Neural cell (in vitro differentiated cells): Measurements from ENCODE around the gene GRK3.
"Not testable (repeated sequence)": the region's sequence is repeated elsewhere in the genome, so short reads cannot be mapped to it uniquely, and the experiment has no call there.

Source experiments
- POLR2AphosphoS5 ChIP-seq: IDR thresholded peaks from 2 replicates; pipeline ENCODE4 v1.6.1; 2012
- RAD21 ChIP-seq: fragments of 450-650 bp; conservative IDR thresholded peaks from 2 replicates; pipeline ENCODE4 v1.6.1; 2014; ENCODE audit warnings: antibody characterized with exemption, mild to moderate bottlenecking, moderate library complexity
- TF ChIP-seq, protein P1 (sequence below): fragments of 450-650 bp; IDR thresholded peaks from 2 replicates; pipeline ENCODE4 v1.5.1; 2014; ENCODE audit warnings: antibody characterized with exemption, mild to moderate bottlenecking, moderate library complexity; ENCODE audit not compliant: poor library complexity, severe bottlenecking
- TF ChIP-seq, protein P2 (sequence below): IDR thresholded peaks from 2 replicates; pipeline ENCODE4 v1.6.1; 2012; ENCODE audit warnings: borderline replicate concordance

DNA sequence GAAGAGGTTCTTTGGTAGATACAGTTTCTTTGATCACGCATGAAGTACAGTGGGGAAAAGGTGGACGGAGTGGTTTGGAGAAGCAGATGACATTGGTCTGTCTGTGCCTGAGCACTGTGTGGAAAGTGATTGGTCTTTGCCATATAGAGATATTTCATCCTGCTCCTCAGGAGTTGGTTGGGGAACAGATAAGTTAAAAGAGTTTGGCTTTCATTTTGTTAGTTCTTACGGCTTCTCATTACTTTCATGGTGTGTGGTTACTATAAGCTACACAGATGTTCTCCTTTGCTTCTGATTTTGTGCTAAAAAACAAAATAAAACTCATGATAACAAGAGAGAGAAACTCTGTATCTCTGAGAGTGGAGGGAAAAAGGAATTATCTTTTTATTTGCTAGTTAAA lies 40.7 kb downstream of the GRK3 start:
- not testable (repeated sequence) for TF ChIP-seq RAD21, POLR2AphosphoS5
- TF ChIP-seq, protein P1, sequence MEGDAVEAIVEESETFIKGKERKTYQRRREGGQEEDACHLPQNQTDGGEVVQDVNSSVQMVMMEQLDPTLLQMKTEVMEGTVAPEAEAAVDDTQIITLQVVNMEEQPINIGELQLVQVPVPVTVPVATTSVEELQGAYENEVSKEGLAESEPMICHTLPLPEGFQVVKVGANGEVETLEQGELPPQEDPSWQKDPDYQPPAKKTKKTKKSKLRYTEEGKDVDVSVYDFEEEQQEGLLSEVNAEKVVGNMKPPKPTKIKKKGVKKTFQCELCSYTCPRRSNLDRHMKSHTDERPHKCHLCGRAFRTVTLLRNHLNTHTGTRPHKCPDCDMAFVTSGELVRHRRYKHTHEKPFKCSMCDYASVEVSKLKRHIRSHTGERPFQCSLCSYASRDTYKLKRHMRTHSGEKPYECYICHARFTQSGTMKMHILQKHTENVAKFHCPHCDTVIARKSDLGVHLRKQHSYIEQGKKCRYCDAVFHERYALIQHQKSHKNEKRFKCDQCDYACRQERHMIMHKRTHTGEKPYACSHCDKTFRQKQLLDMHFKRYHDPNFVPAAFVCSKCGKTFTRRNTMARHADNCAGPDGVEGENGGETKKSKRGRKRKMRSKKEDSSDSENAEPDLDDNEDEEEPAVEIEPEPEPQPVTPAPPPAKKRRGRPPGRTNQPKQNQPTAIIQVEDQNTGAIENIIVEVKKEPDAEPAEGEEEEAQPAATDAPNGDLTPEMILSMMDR = not testable (repeated sequence)
- TF ChIP-seq, protein P2, sequence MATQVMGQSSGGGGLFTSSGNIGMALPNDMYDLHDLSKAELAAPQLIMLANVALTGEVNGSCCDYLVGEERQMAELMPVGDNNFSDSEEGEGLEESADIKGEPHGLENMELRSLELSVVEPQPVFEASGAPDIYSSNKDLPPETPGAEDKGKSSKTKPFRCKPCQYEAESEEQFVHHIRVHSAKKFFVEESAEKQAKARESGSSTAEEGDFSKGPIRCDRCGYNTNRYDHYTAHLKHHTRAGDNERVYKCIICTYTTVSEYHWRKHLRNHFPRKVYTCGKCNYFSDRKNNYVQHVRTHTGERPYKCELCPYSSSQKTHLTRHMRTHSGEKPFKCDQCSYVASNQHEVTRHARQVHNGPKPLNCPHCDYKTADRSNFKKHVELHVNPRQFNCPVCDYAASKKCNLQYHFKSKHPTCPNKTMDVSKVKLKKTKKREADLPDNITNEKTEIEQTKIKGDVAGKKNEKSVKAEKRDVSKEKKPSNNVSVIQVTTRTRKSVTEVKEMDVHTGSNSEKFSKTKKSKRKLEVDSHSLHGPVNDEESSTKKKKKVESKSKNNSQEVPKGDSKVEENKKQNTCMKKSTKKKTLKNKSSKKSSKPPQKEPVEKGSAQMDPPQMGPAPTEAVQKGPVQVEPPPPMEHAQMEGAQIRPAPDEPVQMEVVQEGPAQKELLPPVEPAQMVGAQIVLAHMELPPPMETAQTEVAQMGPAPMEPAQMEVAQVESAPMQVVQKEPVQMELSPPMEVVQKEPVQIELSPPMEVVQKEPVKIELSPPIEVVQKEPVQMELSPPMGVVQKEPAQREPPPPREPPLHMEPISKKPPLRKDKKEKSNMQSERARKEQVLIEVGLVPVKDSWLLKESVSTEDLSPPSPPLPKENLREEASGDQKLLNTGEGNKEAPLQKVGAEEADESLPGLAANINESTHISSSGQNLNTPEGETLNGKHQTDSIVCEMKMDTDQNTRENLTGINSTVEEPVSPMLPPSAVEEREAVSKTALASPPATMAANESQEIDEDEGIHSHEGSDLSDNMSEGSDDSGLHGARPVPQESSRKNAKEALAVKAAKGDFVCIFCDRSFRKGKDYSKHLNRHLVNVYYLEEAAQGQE = not testable (repeated sequence)
